HG02884 (cell line): ENCODE measurements around the gene ADK.
"Not testable (repeated sequence)": the region's sequence is repeated elsewhere in the genome, so short reads cannot be mapped to it uniquely, and the experiment has no call there.

ENCODE experiments used
- ATAC-seq: cut with Tn5 transposase; IDR thresholded peaks from one replicate; pipeline ENCODE4 v1.9.1; 2021; ENCODE audit warnings: mild to moderate bottlenecking, moderate library complexity; ENCODE audit not compliant: unreplicated experiment

ADK gene

DNA sequence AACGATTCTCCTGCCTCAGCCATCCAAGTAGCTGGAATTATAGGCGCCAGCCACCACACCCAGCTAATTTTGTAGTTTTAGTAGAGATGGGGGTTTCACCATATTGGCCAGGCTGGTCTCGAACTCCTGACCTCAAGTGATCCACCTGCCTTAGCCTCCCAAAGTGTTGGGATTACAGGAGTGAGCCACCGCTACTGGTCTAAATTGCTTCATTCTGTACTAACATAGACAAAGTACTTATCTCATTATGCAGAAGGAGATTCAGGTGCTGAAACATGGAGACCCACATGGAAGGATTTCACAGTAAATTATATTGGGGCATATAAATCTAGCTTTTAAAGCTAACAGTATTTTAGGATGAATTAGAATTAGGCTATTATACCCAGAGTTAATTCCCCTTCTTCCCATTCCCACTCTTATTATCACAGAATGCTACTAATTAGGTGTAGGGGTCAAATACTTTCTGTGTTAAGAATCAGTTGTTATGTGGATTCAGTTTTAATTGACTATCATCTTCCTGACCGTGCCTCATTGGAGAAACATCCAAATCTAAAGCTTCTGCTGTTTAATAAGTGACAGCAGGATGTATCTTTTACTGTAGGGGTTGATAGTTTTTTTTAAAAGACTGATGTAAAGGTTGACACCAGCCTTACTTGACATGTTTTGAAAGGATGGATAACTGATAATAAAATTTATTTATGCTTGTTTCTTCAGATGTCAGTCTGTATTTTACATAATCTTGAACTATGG lies 27.2 kb downstream of the ADK start:
- ATAC-seq: no peak

DNA sequence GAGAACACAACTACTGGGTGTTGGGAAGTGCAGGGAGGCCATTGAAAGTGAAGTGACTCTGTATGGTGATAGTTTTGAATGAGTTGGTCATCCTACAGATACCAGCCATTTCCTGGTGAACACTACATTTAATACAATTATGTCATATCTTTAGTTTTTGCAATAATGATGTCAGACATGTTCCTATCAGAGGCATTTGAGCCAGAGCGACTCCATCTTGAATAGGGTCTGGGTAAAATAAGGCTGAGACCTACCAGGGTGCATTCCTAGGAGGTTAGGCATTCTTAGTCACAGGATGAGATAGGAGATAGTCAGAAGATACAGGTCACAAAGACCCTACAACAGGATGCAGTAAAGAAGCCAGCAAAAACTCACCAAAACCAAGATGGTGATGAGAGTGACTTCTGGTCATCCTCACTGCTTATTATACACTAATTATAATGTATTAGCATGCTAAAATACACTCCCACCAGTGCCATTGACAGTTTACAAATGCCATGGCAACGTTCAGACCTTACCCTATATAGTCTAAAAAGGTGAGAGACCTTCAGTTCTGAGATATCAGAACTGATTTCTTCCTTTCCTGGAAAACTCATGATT lies 28.2 kb downstream of the ADK start:
- no peak for ATAC-seq

- no peak for ATAC-seq
Observed at GRCh38 chr10:74186678-74187077, 35.7 kb downstream of the ADK start.

GRCh38 chr10:74187237-74187636 lies 36.2 kb downstream of the ADK start:
- ATAC-seq: no peak

DNA sequence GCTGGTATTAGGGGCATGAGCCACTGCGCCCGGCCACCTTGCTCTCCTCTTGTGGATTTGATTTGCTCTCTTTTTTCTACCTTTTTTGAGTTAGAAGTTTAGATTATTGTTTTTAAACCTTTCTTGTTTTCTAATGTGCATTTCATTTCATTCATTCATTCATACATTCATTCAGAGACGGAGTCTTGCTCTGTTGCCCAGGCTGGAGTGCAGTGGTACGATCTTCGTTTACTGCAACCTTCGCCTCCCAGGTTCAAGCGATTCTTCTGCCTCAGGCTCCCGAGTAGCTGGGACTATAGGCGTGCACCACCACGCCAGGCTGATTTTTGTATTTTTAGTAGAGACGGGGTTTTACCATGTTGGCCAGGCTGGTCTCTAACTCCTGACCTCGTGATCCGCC lies 37.6 kb downstream of the ADK start:
- not testable (repeated sequence) for ATAC-seq

DNA sequence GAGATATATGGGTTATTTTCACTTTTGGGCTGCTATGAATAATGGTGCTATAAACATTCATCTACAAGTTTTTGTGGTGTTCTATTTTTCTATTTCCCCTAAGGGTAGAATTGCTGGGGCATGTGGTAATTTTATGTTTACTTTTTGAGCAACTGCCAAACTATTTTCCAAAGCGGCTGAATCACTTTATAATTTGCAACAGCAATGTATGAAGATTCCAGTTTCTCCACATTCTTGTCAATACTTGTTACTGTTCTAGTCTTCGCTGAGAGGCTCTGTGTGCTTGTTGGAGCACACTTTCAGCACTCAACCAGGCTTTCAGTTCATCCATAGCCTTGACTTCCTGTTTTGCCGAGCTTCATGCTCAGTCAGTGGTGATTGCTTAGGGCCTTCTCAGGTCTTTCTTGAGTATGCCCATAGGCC lies 39.0 kb downstream of the ADK start:
- no peak for ATAC-seq

GRCh38 chr10:74190494-74190893 lies 39.5 kb downstream of the ADK start:
- no peak for ATAC-seq

DNA sequence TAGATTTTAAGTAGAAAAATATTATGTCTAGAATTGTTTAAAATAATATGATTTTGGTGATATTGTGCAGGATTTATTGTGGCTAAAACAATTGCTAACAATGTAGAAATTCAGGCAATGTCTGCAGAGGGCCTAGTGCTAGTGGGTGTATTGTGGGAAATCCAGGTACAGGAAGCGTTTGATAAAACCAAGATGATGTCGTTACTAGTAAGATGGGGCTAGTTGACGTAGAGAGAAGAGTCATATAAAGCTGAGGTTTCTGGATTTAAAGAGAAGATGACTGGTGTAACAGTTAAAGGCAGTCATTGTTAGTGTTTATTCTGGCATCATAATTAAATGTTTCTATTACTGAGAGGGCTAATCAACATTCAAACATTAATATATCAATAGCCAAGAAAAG lies 43.5 kb downstream of the ADK start:
- ATAC-seq: no peak

DNA sequence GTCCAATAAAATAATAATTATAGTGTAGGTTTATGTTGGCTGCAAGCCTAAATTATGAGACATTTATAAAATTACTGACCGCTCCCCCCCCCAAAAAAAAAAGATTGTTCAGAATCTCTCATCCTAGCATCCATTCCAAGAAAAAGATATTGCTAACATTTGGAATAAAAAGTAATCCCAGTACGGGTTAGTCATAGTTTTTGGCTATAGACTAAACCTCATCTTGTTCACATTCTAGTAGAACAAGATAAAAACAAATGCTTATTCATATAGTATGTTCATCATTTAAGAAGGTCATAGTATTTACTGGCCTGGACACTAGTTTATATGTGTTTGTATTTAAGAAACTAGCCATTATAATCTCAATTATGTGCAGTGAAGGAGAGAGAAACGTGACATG lies 44.0 kb downstream of the ADK start:
- ATAC-seq: no peak

DNA sequence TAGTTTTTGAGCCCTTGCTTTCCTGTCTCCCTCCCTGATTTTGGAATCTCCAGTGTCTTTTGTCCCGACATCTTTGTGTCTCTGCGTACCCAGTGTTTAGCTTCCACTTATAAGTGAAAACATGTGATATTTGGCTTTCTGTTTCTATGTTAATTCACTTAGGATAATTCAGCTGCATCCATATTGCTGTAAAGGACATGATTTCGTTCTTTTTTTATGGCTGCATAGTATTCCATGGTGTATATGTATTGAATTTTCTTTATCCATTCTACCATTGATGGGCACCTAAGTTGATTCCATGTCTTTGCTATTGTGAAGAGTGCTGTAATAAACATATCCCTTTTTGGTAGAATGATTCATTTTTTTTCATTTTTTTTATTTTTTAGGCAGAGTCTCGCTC lies 48.3 kb downstream of the ADK start:
- no peak for ATAC-seq

DNA sequence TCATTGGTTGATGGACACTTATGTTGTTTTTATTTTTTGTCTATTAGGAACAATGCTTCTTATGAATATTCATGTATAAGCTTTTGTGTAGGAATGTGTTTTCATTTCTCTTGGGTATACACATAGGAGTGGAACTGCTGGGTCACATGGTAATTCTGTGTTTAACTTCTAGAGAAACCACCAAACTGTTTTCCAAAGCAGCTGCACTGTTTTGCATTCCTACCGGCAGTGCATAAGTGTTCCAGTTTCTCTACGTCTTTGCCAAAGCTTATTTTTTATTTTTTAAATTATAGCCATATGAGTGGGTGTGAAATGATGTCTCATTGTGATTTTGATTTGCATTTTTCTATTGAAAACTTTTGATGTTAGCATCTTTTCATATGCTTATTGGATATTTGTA lies 51.3 kb downstream of the ADK start:
- no peak for ATAC-seq

DNA sequence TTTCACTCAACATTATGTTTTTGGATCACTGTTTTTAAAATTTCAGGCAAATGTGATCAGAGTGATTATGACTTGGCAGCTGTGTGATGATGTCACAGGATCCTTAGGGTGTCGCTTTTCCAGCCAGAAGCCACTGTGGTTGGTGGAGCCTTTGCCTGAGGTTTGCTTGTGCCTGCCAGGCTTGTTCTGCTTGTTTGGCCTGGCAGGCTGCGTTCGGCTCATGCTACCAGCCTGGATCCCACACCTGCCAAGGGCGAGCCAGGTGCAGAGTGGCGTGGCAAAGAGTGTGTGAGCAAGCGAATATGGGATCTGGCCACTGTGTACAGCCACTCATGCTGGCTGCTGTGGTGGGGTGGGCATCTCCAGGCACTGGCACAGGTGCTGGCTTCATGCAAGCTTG lies 55.7 kb downstream of the ADK start:
- no peak for ATAC-seq

- no peak for ATAC-seq
Observed at GRCh38 chr10:74207691-74208480, 56.9 kb downstream of the ADK start.

DNA sequence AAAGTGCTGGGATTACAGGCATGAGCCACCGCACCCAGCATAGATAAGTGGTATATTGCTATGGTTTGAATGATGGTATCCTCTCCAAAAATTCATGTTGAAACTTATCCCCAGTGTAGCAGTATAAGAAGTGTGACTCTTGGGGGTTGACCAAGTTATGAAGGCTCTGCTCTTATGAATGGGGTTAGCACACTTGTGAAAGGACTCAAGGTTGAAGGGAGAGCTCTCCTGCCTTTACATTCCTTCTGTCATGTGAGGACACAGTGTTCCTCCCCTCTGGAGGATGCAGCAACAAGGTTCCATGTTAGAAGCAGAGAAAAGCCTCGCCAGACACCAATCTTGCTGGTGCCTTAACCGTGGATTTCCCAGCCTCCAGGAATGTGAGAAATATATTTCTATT lies 58.0 kb downstream of the ADK start:
- ATAC-seq: no peak

DNA sequence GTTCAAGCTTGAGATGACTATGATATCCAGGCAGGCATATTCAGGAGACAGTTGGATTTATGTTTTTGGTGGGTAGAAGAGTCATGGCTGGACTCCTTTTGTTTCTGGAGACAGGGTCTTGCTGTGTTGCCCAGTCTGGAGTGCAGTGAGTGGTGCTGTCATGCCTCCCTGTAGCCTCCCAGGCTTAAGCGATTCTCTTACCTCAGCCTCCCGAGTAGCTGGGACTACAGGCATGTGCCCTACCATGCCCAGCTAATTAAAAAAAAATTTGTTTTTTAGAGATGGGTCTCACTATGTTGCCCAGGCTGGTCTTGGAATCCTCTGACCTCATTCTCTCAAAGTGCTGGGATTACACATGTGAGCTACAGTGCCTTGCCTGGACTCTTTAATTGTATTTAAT lies 62.0 kb downstream of the ADK start:
- ATAC-seq: no peak

DNA sequence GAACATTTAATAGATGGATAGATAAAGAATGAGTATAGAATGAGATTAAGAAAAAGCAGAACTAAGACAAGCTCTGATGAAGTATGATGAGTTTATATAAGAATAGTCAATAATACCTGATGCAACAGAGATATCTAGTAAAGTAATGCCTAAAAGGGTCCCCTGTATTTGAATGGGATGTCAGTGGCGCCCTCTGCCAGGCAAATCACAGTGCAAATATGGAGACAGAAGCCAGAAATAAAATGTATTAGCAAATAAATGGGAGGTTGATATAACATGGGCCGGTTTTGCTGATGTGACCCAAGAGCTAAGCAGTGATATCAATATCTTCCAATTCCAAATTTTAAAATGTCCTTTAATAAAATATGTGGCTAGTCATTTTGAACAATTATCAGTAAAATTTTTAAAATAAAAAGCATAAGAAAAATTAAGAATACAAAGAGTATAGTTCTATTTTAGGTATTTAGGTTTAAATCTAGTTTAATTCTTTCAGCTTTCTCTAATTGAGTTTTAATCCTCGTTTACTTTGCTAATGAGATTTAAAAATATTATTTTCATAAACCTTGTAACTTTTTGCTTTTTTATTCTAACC lies 62.6 kb downstream of the ADK start:
- no peak for ATAC-seq

- not testable (repeated sequence) for ATAC-seq
Observed at GRCh38 chr10:74217110-74217509, 66.1 kb downstream of the ADK start.

DNA sequence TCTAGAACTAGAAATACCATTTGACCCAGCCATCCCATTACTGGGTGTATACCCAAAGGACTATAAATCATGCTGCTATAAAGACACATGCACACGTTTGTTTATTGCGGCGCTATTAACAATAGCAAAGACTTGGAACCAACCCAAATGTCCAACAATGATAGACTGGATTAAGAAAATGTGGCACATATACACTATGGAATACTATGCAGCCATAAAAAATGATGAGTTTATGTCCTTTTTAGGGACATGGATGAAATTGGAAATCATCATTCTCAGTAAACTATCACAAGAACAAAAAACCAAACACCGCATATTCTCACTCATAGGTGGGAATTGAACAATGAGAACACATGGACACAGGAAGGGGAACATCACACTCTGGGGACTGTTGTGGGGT lies 71.4 kb downstream of the ADK start:
- ATAC-seq: not testable (repeated sequence)

DNA sequence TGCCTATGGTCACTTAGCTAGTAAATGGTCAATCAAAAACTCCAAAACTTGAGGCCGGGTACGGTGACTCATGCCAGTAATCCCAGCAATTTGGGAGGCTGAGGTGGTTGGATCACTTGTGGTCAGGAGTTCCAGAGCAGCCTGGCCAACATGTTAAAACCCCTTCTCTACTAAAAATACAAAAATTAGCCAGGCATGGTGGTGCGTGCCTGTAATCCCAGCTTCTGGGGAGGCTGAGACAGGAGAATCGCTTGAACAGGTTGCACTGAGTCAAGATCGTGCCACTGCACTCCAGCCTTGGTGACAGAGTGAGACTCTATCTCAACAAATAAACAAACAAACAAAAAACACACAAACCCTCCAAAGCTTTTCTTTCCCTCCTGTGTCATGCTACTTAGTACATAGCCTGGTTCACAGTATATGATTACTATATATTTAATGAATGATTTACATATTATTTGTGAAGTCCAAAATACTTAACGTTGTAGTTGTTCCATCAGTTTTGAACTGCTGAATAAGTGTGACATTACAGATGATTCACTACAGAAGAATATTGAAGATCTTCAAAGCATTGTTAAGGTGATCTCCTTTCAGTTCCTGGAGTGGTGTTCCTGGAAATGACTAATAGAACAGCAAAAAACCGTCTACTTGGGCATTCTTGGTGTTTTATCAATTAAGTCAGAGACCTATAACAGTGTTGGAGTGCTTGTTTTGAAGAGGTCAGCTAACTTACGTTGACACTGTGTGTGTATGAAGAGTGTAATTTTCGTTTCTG lies 72.9 kb downstream of the ADK start:
- ATAC-seq: no peak

DNA sequence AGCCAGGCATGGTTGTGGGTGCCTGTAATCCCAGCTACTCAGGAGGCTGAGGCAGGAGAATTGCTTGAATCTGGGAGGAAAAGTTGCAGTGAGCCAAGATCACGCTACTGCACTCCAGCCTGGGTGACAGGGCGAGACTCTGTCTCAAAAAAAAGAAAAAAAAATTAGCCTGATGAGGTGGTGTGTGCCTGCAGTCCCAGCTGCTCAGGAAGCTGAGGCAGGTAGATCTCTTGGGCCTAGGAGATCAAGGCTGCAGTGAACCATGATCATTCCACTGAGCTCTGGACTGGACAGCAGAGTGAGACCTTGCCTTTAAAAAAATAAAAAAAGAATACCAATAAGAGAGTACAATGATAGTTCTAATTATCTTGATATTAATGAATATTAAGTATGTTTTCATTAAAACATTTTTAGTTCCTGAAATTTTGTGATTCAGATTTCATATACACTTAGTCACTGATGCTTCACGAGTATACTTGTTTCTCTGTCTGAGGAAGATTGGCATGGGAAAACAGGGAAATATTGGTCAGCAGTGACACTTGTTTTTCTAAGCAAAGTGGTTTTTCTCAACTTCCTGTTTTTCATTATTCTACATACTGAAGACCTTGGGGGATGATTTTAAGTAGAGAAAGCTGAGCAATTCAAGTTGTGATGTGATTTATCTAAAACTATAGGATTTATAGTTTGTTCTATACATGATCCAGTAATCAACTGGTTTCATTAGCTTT lies 76.8 kb downstream of the ADK start:
- ATAC-seq: no peak
